ENCODE measurements around the gene DNAJC10. TPM values are rescaled to one million over a fixed set of nuclear protein-coding genes. Genes with fewer than 3 reads are reported as not detected.
"Not testable (repeated sequence)": the region's sequence is repeated elsewhere in the genome, so short reads cannot be mapped to it uniquely, and the experiment has no call there.

DNAJC10 gene
- total RNA-seq, 1 donor from 2014 or later, result 132 TPM

GRCh38 chr2:182779323-182779722 is 63.3 kb downstream of the DNAJC10 start:
- H3K36me3 Mint-ChIP-seq (ENCODE audit: low read depth), result peaks cover 63% of the 10 kb centered on the region
- POLR2A ChIA-PET, result no interaction called here
- H3K27ac Mint-ChIP-seq, result no peak overlapping the region

GRCh38 chr2:182781099-182781498 is 65.0 kb downstream of the DNAJC10 start:
- DNase-seq; CTCF ChIA-PET; POLR2A ChIA-PET; H3K27me3 Mint-ChIP-seq; ATAC-seq (ENCODE audit: low read depth); H3K9me3 Mint-ChIP-seq; H3K4me3 Mint-ChIP-seq; H3K4me1 Mint-ChIP-seq; H3K27ac Mint-ChIP-seq: not testable (repeated sequence)
- intact Hi-C loops (cut with micrococcal nuclease), result loop anchor here (5.0 kb wide), 1 partner anchor 196 kb away; no protein-coding TSS in a partner anchor
- H3K36me3 Mint-ChIP-seq (ENCODE audit: low read depth), result peaks cover 47% of the 10 kb centered on the region

More at GRCh38 chr2:182779323-182779722, 63.3 kb downstream of the DNAJC10 start:
- no peaks in the 10 kb centered on the region for H3K9me3 Mint-ChIP-seq
- DNase-seq (no peak), ATAC-seq (ENCODE audit: low read depth) (no peak)
- H3K27me3 Mint-ChIP-seq, result no peaks in the 10 kb centered on the region
- TF ChIP-seq CTCF (IDR thresholded peaks at IDR 0.05), result no peak
- H3K4me3 Mint-ChIP-seq, result no peak overlapping the region
- CTCF ChIA-PET, result no interaction called here
- no peaks in the 10 kb centered on the region for H3K4me1 Mint-ChIP-seq
- intact Hi-C loops (cut with micrococcal nuclease), result no loop called here

- peaks cover 35% of the 10 kb centered on the region for H3K36me3 Mint-ChIP-seq (ENCODE audit: low read depth)
- H3K27me3 Mint-ChIP-seq; ATAC-seq (ENCODE audit: low read depth); H3K27ac Mint-ChIP-seq; POLR2A ChIA-PET; CTCF ChIA-PET; DNase-seq; H3K4me3 Mint-ChIP-seq; H3K4me1 Mint-ChIP-seq; H3K9me3 Mint-ChIP-seq: not testable (repeated sequence)
- intact Hi-C loops (cut with micrococcal nuclease), result loop anchor here (5.0 kb wide), 1 partner anchor 195 kb away; no protein-coding TSS in a partner anchor
Measured at GRCh38 chr2:182782686-182783085, 66.6 kb downstream of the DNAJC10 start.

GRCh38 chr2:182784058-182784706 is 68.1 kb downstream of the DNAJC10 start:
- ChIA-PET POLR2A (no interaction called here), CTCF (interaction anchor here (1.2 kb wide), 1 partner anchor 12 kb away, joined by 4 read pairs; no protein-coding TSS in a partner anchor)
- Mint-ChIP-seq H3K4me3 (no peak overlapping the region), H3K27ac (no peak overlapping the region), H3K36me3 (ENCODE audit: low read depth) (peaks cover 20% of the 10 kb centered on the region), H3K9me3 (no peaks in the 10 kb centered on the region), H3K27me3 (no peaks in the 10 kb centered on the region), H3K4me1 (no peaks in the 10 kb centered on the region)
- no peak for ATAC-seq (ENCODE audit: low read depth)
- intact Hi-C loops (cut with micrococcal nuclease), result loop anchor here (5.0 kb wide), 1 partner anchor 193 kb away; no protein-coding TSS in a partner anchor
- TF ChIP-seq CTCF (IDR thresholded peaks at IDR 0.05), result no peak
- DNase-seq, result no peak

GRCh38 chr2:182784777-182785176 is 68.7 kb downstream of the DNAJC10 start:
- ATAC-seq (ENCODE audit: low read depth) (no peak), DNase-seq (no peak)
- POLR2A ChIA-PET, result no interaction called here
- Mint-ChIP-seq H3K27ac (no peak overlapping the region), H3K36me3 (ENCODE audit: low read depth) (peaks cover 17% of the 10 kb centered on the region), H3K4me3 (no peak overlapping the region), H3K4me1 (no peaks in the 10 kb centered on the region), H3K27me3 (no peaks in the 10 kb centered on the region), H3K9me3 (no peaks in the 10 kb centered on the region)
- CTCF ChIA-PET, result interaction anchor here (1.2 kb wide), 1 partner anchor 11 kb away, joined by 4 read pairs; no protein-coding TSS in a partner anchor
- TF ChIP-seq CTCF (IDR thresholded peaks at IDR 0.05), result no peak
- intact Hi-C loops (cut with micrococcal nuclease), result loop anchor here (5.0 kb wide), 1 partner anchor 193 kb away; no protein-coding TSS in a partner anchor

GRCh38 chr2:182792441-182792840 is 76.4 kb downstream of the DNAJC10 start:
- Mint-ChIP-seq H3K27me3 (peaks cover 5% of the 10 kb centered on the region), H3K36me3 (ENCODE audit: low read depth) (no peaks in the 10 kb centered on the region), H3K9me3 (no peaks in the 10 kb centered on the region), H3K27ac (no peak overlapping the region), H3K4me1 (no peaks in the 10 kb centered on the region), H3K4me3 (no peak overlapping the region)
- ATAC-seq (ENCODE audit: low read depth) (no peak), DNase-seq (no peak)
- CTCF ChIA-PET, result no interaction called here
- intact Hi-C loops (cut with micrococcal nuclease), result no loop called here
- TF ChIP-seq CTCF (IDR thresholded peaks at IDR 0.05), result no peak
- POLR2A ChIA-PET, result no interaction called here
